Skin epidermis (tissue), 12 donors: ENCODE measurements around the gene HCAR3.
"Not testable (repeated sequence)": the region's sequence is repeated elsewhere in the genome, so short reads cannot be mapped to it uniquely, and the experiment has no call there.

ENCODE experiments used
- H3K27ac ChIP-seq, 21 experiments: fragments of 200-600 bp; sonication (generic) in 11 of 21; one replicate each; pipeline ENCODE4 v1.5.0; 2020; ENCODE audit warnings: mild to moderate bottlenecking in 3 of 21, inconsistent platforms in 2 of 21, moderate library complexity in 2 of 21
- H3K4me3 ChIP-seq, 7 experiments: fragments of 200-600 bp; sonication (generic) in 2 of 7; one replicate each; pipeline ENCODE4 v1.5.0; 2020; ENCODE audit warnings: inconsistent platforms in 2 of 7, mild to moderate bottlenecking in 2 of 7, moderate library complexity in 1 of 7

Gene HCAR3

DNA sequence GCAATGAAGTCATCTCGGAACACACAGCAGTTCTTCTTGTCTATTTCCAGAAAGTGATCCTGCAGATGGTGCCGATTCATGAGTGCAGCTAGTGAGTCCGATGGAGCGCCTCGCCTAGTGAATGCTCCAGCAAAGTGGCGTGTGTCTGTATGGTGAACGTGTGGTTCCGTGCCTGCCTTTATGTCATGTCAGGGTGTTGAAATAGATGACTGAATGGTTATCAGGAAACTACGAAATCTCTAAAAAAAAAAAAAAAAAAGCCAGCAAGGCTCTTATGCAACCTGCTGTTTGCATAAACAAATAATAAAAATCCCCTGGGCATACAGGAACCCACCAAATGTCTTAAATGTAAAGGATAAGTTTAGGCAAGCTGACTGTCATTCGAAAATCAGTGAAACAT is at the start of gene HCAR3:
Gene HCAR3, minus strand, starts transcription at position 154 of the 400 bp plus-strand sequence. Its CDS starts 74 bp downstream, at position 80.
- peak within 1 kb of the TSS in 3 of 21 experiments; percentile 5 to 27 (median 19) for H3K27ac ChIP-seq
- H3K4me3 ChIP-seq, result peak within 1 kb of the TSS in 2 of 7 experiments; percentile 6 to 16

DNA sequence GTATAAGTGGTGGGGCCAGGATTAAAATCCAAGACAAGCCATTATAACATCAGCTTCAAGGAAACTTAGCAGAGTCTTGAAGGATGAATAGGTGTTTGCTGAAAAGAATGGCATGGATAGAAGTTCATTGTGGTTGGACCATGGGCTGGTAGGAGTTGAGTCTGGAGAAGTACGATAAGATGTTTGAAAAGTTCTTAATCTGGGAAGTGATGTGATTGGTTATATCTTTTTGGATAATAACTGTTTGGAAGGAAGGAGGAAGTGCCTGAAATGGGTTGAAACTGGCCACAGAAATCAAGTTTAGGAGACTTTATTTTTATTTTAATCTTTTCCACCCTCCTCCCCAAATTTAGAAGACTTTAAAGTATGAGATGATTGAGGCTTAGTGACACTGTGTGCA is 41.0 kb upstream of the HCAR3 start:
- H3K27ac ChIP-seq, result no peak overlapping the region
- no peak overlapping the region for H3K4me3 ChIP-seq

DNA sequence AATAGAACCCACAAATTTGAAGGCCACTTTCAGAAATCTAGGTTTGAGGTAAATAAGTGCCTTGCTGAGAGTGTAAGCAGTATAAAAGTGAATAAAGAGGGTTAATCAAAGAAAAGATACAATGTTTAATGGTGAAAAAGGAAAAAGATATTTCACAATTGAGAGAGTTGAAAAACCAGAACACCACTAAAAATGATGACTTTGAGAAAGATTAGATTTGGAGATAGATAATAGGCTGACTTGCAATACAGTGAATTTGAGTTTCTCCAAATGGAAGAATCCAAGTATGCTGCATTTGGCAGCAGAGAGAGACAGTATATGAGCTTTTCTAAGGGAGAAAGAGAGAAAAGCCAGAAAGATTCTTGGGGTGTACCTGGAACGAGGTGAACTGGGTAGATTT is 38.2 kb upstream of the HCAR3 start:
- Histone ChIP-seq H3K27ac (no peak overlapping the region), H3K4me3 (no peak overlapping the region)

DNA sequence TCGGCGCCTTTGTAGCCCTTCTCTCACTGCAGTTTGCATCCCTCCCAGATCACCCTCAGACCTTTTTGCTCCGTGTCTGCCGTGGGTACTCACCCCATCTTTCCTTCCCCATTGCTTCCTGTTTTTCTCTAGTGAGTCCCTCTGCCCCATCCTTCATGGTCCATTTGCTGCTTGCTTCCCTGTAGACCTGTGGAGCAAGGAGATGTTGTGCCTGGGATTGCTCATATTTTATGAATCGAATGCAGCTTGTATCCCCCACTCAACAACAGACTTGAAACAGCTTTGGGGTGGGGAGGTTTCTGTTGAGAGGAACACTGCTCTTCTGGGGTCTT is 36.7 kb upstream of the HCAR3 start:
- Histone ChIP-seq H3K4me3 (peak overlapping the region; percentile 61 to 93 (median 81)), H3K27ac (peak overlapping the region; percentile 80 to 99 (median 92))

GRCh38 chr12:122752464-122753318 is 36.1 kb upstream of the HCAR3 start, which contains the start of gene DENR:
DENR (plus strand) TSS chr12:122752824; CDS start chr12:122753702, 878 bp downstream.
- Histone ChIP-seq H3K4me3 (peak within 1 kb of the TSS; percentile 61 to 93 (median 81)), H3K27ac (peak within 1 kb of the TSS; percentile 80 to 99 (median 92))

DNA sequence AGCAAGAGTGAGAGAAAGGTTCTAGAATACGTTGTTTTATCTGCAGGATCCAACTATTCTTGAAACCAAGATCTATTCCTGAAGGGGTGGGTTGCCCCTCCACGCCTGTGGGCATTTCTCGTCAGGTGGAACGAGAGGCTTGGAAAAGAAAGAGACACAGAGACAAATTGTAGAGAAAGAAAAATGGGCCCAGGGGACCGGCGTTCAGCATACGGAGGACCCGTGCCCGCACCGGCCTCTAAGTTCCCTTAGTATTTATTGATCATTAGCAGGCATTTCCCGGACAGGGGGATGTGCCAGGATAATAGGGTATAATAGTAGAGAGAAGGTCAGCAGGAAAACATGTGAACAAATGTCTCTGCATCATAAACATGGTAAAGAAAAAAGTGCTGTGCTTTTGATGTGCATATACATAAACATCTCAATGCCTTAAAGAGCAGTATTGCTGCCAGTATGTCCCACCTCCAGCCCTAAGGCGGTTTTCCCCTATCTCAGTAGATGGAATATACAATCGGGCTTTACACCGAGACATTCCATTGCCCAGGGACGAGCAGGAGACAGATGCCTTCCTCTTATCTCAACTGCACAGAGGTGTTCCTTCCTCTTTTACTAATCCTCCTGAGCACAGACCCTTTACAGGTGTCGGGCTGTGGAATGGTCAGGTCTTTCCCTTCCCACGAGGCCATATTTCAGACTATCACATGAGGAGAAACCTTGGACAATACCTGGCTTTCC is 34.3 kb upstream of the HCAR3 start:
- peak overlapping the region in 1 of 21 experiments; percentile 92 for H3K27ac ChIP-seq
- H3K4me3 ChIP-seq, result not testable (repeated sequence)

GRCh38 chr12:122749569-122750332 is 33.1 kb upstream of the HCAR3 start:
- no peak overlapping the region for H3K4me3 ChIP-seq
- peak overlapping the region in 1 of 21 experiments; percentile 17 for H3K27ac ChIP-seq

- no peak overlapping the region for H3K4me3 ChIP-seq
- peak overlapping the region in 1 of 21 experiments; percentile 59 for H3K27ac ChIP-seq
Observed at GRCh38 chr12:122747224-122748135, 30.9 kb upstream of the HCAR3 start.

GRCh38 chr12:122743895-122744525 is 27.4 kb upstream of the HCAR3 start:
- Histone ChIP-seq H3K4me3 (no peak overlapping the region), H3K27ac (no peak overlapping the region)

- H3K4me3 ChIP-seq, result no peak overlapping the region
- H3K27ac ChIP-seq, result no peak overlapping the region
Observed at GRCh38 chr12:122740351-122740750, 23.7 kb upstream of the HCAR3 start.

DNA sequence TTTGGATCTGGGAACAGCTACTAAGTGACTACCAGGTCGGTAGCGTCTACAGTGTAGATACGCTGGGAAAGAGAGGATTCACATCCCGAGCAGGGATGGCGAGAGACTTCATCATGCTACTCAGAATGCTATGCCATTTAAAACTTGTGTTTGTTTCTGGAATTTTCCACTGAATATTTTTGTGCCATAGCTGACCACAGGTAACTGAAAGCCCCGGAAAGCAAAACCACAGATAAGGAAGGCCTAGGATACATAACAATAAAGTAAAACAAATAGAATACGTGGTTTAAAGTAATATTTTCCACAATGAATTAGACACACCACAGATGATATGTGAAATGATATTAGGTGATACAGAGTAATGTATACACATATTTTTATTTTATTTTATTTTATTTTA is 22.0 kb upstream of the HCAR3 start:
- no peak overlapping the region for H3K4me3 ChIP-seq
- H3K27ac ChIP-seq, result no peak overlapping the region

DNA sequence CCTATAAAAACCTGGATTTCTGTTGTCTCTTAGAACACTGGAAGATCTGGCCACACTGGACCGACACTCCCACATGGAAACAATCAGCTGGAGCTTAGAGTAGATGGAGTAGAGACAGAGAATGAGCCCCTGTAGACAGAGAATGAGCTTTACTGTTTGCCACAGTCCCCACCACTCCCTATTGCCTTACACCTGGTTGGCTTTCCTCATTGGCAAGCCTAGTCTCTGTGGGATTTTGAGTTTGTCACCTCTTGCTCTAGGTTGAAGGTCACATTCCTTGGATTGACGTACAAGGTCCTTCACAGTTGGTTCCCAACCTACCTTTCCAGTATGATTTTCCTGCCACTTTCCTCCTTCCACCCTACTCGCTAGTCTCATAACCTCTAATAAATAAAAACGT is 16.0 kb upstream of the HCAR3 start:
- peak overlapping the region in 1 of 21 experiments; percentile 23 for H3K27ac ChIP-seq
- H3K4me3 ChIP-seq, result no peak overlapping the region

GRCh38 chr12:122732170-122732569 is 15.6 kb upstream of the HCAR3 start:
- Histone ChIP-seq H3K27ac (peak overlapping the region in 1 of 21 experiments; percentile 23), H3K4me3 (no peak overlapping the region)

GRCh38 chr12:122730215-122731014 is 13.8 kb upstream of the HCAR3 start, which contains the start of gene HCAR1:
HCAR1 (minus strand) TSS chr12:122730844; CDS start chr12:122730339, 505 bp downstream.
- peak within 1 kb of the TSS in 5 of 7 experiments; percentile 0 to 21 (median 4) for H3K4me3 ChIP-seq
- H3K27ac ChIP-seq, result peak within 1 kb of the TSS in 3 of 21 experiments; percentile 10 to 35 (median 17)

GRCh38 chr12:122729583-122730214 is 13.1 kb upstream of the HCAR3 start:
- Histone ChIP-seq H3K27ac (no peak overlapping the region), H3K4me3 (peak overlapping the region in 3 of 7 experiments; percentile 1 to 21 (median 4))

- H3K4me3 ChIP-seq, result no peak overlapping the region
- H3K27ac ChIP-seq, result peak overlapping the region in 7 of 21 experiments; percentile 2 to 54 (median 45)
Observed at GRCh38 chr12:122726080-122726558, 9.5 kb upstream of the HCAR3 start.
